ENCODE data around the gene AXL.
"Not testable (repeated sequence)": the region's sequence is repeated elsewhere in the genome, so short reads cannot be mapped to it uniquely, and the experiment has no call there.

AXL gene

DNA sequence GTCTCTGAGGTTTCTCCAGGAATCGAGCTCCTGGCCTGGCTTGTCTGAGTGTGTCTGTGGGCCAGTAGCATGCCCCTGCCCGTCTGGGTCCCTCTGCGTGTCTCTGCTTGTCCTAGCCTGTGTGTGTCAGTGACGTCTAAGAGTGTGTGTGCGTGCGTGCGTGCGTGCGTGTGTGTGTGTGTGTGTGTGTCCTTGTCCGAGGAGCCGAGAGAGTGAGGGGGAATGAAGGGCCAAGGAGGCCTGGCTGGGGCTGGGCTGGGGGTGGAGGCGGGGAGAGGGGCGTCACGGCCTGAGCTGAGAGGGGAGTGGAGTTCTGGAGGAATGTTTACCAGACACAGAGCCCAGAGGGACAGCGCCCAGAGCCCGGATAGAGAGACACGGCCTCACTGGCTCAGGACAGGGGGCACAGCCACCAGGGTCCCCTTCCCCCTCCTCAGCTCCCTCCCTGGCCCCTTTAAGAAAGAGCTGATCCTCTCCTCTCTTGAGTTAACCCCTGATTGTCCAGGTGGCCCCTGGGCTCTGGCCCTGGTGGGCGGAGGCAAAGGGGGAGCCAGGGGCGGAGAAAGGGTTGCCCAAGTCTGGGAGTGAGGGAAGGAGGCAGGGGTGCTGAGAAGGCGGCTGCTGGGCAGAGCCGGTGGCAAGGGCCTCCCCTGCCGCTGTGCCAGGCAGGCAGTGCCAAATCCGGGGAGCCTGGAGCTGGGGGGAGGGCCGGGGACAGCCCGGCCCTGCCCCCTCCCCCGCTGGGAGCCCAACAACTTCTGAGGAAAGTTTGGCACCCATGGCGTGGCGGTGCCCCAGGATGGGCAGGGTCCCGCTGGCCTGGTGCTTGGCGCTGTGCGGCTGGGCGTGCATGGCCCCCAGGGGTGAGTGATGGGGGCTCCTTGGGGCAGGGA, at the start of gene AXL:
TSS of gene AXL (plus strand) at position 609 of the 893 bp plus-strand sequence. CDS start at position 779, 170 bp downstream.
- DNase-seq (ENCODE audit: low read depth in 2 of 2) = no peak

DNA sequence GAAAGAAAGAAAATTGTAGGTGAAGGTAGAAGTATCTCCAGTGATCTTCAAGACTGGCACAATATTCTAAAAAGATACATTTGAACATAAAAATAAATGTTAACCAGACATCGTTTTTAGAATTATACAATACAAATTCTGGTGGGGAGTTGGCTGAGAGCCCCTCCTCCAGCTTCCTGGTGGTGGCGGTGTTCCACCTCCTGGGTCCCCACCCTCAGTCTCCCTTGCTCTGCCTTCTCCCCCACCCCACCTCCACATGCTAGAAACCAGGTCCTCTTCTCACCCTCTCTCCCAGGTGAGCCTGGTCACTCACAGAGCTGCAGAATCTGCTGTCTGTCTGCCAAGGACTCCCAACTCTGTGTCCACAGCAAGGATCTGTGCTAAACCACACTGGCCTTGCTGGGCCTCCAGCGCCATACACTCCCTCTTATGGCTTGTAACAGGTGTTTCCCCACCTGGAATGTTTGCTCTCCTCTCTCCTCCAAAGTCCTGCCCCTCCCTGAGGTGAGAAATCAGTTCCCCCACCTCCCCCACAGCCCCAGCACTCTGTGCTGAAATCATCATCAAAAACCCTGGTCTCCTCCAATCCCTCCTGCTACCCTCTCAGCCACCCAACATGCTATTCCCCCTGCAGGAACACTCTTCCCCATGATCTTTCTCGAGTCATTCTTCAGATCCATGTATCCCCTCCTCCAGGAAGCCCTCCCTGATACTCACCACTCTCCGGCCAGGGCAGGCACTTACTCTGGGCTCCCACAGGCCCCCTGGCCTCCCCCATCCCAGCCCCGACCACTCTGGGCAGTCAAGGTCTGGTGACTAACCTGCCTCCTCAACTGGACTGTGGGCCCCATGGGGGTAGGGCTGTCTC, 46.5 kb upstream of the AXL start:
- no peak for DNase-seq (ENCODE audit: low read depth in 2 of 2)

DNA sequence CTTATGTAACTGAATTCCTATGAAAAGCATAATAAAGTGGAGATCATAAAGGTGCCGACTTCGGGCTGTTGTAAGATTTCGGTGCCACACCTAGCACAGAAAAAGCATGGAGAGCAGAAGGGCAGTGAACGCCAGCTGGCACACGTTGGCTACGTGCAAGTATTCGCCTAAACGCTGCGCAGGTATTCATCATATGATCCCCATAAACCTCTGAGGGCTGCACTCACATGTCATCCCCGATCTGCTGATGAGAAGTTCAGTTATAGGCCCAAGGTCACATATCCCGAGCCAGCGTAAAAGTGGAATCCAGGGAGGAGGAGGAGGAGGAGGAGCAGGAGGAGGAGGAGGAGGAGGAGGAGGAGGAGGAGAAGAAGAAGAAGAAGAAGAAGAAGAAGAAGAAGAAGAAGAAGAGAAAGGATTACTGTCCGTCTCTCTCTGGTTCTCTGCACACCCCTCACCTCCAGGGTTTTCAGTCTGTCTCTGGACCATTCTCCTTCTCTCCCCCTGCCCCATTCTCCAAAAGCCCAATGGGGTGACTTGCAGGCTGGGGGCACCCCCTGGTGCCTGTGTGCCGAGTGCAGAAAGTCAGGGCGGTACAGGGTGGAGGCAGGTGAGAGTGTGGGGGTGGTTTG, 44.6 kb upstream of the AXL start:
- no peak for DNase-seq (ENCODE audit: low read depth in 2 of 2)

DNA sequence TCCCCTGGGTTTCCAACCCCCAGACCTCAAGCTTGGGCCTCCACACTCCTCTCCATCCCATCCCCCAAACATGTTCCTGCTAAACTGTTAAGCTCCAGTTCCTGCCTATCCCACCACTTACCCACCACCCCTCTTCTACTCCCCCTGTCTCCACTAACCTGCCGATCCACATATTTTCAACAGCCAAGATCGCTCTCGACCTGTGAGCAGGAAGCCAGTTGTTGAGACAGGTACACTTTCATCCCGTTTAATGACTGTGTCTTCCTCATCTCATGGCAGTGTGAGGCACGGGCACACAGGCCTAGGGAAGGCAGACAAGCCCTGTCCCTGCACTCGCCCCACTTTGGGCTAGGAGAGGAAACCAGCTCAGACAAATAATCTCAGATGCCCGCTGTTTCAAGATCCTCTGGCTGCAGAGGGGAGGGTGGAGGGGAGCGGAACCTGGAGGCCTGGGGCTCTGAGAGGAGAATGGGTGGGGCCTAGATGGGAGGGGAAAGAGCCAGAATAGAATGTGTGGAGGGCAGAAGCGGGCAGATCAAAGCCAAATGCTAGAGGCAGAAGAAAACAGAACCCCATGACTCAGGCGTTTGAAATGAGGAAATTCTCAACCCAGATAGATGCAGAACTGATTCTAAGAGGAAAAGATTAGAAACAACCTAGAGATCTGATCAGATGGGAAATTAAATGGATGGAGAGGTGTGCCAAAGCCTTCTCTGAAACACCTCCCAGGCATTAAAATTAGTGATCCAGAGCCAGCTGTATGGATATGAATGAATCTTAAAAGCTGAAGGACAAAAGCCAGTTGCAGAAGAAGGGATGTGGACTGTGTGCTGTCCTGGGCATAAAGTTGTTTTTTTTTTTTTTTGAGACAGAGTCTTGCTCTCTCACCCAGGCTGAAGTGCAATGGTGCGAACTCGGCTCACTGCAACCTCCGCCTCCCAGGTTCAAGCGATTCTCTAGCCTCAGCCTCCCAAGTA, 42.9 kb upstream of the AXL start:
- DNase-seq (ENCODE audit: low read depth in 2 of 2) = peak; percentile 8 to 31

DNA sequence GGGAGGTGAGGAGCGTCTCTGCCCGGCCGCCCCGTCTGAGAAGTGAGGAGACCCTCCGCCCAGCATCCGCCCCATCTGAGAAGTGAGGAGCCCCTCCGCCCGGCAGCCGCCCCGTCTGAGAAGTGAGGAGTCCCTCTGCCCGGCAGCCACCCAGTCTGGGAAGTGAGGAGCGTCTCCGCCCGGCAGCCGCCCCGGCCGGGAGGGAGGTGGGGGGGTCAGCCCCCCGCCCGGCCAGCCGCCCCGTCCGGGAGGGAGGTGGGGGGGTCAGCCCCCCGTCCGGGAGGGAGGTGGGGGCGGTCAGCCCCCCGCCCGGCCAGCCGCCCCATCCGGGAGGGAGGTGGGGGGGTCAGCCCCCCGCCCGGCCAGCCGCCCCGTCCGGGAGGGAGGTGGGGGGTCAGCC, 38.9 kb upstream of the AXL start:
- not testable (repeated sequence) for DNase-seq (ENCODE audit: low read depth in 2 of 2)

DNA sequence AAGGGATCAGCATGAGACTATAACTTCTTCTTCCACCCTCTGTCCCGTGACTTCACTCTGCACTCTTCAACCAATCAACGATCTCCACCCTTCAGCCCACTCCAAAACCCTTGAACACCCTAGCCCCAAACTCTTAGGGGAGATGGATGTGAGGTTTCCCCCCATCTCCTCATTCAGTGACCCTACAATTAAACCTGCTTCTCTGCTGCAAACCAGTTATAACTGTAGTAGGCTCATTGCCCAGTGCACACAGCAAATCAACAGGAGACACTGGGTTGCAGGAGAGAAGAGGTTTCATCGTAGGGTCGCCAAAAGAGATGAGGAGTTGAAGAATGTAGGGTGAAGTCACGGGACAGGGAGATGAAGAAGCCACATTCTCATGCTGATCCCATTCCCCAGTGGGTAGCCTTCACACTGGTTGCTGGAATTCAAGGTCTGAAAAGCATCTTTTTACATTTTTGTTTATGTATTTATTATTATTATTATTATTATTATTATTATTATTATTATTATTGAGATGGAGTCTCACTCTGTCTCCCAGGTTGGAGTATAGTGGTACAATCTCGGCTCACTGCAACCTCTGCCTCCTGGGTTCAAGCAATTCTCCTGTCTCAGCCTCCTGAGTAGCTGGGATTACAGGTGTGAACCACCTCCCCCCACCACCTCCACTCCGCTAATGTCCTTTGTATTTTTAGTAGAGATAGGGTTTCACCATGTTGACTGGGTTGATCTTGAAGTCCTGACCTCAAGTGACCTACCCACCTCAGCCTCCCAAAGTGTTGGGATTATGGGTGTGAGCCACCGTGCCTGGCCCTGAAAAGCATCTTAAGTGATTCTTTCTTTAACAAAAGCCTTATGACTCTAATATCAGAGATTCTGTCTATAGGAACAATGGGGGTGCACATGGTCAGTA, 31.8 kb upstream of the AXL start:
- no peak for DNase-seq (ENCODE audit: low read depth in 2 of 2)

DNA sequence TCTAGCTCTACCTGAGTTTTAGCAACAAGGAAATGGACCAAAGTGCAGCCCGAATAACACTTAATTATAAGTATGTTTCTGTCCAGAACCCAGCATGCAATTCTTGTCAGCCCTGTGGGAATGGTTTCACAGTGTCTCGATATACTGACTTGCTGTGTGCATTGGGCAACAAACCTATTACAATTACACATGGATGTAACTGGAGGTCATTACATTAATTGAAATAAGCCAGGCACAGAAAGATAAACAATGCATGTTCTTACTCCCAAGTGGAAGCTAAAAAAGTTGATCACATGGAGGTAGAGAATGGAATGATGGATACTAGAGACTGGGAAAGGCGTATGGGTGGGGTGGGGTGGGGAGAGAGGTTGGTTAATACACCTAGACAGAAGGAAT, 31.1 kb upstream of the AXL start:
- DNase-seq (ENCODE audit: low read depth in 2 of 2) = no peak

DNA sequence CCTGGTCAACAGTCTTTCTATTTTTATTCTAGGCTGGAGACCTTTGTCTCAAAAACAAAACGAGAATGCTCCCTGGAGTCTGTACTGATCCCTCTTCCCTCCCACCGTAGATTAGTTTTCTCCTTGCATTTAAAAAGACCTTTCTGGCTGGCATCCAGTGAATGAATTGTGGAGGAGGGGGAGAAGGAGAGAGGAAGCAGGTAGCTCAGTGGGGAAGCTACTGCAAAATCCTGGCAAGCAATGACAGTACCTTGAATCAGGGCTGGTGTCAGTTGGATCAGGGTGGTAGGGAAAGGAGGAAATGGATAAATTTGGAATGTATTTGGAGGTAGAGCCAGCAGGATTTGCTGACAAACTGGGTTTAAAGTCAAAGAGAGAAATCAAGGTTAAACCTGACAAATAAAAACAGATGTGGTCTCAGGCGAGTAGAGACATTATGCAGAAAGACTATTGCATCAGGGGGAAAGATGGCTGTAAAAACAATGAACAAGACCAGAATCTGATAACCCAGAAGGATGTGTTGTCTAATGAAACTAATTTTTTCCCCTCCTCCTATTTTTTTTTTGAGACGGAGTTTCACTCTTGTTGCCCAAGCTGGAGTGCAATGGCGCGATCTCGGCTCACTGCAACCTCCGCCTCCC, 29.5 kb upstream of the AXL start:
- no peak for DNase-seq (ENCODE audit: low read depth in 2 of 2)

DNA sequence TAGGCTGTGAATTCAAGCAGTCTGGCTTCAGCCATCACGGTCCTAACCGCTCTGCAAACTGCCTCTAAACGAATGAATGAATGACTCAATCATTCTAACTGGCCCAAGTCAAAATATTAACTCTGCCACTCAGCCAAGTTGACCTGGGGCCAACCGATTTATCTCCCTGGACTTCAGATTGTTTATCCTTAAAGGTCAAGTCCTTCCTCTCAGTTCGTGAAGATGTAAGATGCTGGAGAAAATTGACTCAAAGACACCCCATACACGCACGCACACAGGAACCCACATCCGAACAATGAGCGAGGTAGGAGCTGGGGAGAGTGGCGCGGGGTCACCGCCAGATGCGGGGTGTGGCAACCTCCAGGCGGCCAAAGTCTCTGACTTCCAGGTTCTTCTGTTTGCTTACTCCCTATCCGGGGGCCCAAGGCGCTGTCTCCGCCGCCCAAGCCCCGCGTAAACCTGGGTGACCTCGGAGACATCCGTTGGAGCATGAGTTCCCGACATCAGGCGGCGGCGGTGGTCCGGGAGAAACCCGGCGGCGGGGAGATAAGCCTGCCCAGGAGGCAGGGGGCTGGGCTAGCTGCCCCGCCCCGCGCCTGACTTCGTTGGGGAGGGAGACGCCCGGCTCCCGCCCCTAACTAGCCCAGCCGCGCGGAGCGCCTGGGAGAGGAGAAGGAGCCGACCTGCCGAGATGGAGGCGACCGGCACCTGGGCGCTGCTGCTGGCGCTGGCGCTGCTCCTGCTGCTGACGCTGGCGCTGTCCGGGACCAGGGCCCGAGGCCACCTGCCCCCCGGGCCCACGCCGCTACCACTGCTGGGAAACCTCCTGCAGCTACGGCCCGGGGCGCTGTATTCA, 26.2 kb upstream of the AXL start, which contains the start of gene CYP2S1:
TSS of gene CYP2S1 (plus strand) at position 646 of the 856 bp plus-strand sequence. CDS start at position 692, 46 bp downstream.
- peak in 1 of 2 donors; percentile 9 for DNase-seq (ENCODE audit: low read depth in 2 of 2)

DNA sequence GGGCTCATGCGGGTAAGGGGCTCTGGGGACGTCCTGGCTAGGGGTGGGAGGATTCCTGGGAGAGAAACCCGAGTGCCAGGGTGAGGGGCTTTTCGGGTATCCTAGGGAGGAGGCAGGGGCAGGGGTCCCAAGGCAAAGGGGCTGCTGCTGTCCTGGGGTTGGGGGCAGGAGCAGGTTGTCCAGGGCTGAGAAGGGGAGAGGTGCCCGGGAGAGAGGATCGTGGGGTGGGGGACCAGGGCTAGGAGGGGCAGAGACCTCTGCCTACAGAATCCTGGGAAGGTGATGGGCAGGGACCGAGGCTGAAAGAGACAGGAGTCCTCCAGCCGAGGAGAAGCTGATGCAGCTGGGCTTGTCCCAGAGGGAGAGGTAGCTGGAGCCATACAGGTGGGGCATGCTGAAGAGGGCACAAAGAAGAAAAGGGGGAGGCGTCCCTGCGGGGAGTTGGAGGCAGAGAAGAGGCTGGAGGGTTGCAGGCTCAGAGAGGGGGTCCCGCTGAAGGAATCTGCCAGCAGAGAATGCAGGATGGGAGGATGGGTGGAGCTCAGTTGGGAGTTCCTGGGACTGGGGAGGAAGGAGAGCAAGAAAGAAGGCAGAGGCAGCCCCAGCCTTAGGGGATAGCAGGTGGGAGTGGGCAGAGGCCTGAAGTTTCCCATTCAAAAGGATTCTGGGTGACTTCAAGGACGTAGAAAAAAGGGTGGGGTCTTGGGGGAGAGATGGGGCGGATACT, 25.4 kb upstream of the AXL start:
- DNase-seq (ENCODE audit: low read depth in 2 of 2) = no peak

DNA sequence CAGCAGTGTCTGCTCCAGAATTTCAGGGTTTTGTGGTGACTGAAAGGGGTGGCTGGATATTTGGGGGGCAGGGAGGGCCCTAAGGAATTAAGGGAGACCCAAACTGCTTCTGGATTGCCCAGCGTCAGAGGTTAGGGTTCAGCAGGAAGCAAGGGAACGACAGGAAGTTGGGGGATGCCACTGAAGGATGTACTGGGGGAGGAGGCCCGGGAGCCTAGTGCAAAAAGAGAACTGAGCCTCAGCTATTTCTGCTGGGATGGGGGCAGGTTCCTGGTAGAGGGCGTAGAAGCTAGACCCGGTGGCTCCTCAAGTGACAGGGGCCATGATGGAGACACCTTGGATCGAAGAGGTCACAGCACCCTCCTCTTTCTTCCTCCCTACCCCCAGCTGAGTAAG, 24.9 kb upstream of the AXL start:
- DNase-seq (ENCODE audit: low read depth in 2 of 2) = no peak

DNA sequence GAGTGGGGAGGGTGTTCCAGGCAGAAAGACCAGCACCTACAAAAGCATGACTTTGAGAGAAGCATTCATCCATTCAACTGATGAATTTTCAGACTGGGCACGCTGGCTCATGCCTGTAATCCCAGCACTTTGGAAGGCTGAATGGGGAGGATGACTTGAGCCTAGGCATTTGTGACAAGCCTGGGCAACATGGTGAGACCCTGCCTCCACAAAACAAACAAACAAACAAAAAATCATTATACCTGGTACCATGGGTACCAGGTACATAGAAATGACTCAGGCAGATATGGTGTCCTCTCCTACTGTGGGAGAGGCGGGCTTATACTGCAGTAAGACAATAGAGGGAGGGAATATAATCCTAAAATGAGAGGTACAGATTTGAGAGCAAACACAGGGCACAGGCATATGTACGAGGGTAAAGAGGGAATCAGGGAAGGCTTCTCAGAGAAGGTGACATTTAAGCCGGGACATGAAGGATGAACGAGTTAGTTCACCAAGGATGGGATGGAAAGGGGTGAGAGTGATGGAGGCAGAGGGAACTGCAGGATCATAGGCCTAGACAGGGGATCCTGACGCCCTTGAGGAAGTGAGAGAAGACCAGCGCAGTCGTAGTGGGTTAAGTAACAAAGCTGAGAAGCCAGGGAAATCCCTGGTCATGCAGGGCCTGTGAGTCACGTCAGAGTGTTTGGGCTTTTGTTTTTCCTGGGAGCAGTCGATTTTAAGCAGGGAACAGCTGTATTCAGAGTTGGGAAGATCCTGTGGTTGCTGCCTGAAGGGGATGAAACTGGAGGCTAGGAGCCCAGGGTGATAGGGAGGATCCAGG, 23.1 kb upstream of the AXL start:
- no peak for DNase-seq (ENCODE audit: low read depth in 2 of 2)

DNA sequence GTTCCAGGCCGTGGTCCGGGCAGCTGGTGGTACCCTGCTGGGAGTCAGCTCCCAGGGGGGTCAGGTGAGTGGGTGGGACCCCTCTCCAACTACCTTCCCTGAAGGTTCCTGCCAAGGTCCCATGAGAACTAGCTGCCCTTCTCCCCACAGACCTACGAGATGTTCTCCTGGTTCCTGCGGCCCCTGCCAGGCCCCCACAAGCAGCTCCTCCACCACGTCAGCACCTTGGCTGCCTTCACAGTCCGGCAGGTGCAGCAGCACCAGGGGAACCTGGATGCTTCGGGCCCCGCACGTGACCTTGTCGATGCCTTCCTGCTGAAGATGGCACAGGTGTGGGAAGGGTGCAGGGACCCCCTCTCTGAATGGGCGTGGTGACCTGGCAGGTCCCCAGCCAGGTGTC, 20.5 kb upstream of the AXL start:
- no peak for DNase-seq (ENCODE audit: low read depth in 2 of 2)

DNA sequence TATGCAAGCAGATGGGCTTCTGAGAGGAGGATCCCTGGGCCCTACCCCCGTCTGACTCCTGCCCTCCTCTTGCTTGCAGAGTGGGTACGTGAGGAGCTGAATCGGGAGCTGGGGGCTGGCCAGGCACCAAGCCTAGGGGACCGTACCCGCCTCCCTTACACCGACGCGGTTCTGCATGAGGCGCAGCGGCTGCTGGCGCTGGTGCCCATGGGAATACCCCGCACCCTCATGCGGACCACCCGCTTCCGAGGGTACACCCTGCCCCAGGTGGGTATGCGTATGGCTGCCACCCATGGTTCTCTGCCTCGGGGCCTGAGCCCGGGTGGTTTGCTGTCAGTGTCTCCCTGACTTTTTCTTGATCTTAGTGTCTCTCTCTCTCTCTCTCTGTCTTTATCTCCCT, 15.7 kb upstream of the AXL start:
- DNase-seq (ENCODE audit: low read depth in 2 of 2) = no peak

DNA sequence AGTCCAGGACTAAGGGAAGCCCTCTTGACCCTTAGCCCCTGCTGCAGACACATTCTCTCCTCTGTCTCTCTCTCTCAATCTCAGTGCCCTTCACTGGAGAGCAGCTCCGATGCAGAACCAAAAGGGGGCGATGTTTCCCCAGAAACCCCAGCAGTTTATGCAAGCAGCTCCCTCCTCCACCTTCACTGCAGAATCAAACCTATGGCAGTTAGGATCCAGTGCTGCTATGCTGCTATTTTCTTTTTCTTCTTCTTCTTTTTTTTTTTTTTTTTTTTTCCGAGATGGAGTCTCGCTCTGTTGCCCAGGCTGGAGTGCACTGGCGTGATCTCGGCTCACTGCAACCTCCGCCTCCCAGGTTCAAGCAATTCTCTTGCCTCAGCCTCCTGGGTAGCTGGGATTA, 14.7 kb upstream of the AXL start:
- DNase-seq (ENCODE audit: low read depth in 2 of 2) = peak; percentile 71 to 73

DNA sequence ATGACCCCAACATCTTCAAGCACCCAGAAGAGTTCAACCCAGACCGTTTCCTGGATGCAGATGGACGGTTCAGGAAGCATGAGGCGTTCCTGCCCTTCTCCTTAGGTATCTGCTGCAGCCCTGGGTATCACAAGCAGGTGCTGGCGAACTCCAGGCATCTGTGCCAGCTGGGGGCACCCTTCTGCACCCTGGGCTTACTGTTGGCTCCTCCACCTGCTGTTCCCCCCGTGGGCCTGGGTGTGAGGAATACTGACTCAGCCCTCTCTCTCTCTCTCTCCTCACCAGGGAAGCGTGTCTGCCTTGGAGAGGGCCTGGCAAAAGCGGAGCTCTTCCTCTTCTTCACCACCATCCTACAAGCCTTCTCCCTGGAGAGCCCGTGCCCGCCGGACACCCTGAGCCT, 13.0 kb upstream of the AXL start:
- no peak for DNase-seq (ENCODE audit: low read depth in 2 of 2)

DNA sequence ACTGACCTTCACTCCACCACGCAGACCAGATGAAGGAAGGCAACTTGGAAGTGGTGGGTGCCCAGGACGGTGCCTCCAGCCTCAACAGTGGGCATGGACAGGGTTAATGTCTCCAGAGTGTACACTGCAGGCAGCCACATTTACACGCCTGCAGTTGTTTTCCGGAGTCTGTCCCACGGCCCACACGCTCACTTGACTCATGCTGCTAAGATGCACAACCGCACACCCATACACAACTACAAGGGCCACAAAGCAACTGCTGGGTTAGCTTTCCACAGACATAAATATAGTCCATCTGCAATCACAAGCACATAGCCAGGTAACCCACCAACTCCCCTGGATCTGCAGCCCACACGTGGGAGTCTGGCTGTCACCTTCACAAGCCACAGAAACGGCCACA, 12.6 kb upstream of the AXL start:
- no peak for DNase-seq (ENCODE audit: low read depth in 2 of 2)

Measured in stimulated activated CD4-positive, alpha-beta T cell treated with anti-CD3 and anti-CD28 coated beads, Interleukin-4, amount 100 ng/mL, for 48 hours (primary cell).